GM12874 (cell line): ENCODE measurements around the gene SLC35A4.

Source experiments
- TF ChIP-seq, protein P1 (sequence below): IDR thresholded peaks from 2 replicates; pipeline ENCODE4 v1.5.1; 2011; ENCODE audit warnings: low read depth, mild to moderate bottlenecking, control low read depth, low read length, moderate library complexity; ENCODE audit not compliant: insufficient read depth

The SLC35A4 gene

DNA sequence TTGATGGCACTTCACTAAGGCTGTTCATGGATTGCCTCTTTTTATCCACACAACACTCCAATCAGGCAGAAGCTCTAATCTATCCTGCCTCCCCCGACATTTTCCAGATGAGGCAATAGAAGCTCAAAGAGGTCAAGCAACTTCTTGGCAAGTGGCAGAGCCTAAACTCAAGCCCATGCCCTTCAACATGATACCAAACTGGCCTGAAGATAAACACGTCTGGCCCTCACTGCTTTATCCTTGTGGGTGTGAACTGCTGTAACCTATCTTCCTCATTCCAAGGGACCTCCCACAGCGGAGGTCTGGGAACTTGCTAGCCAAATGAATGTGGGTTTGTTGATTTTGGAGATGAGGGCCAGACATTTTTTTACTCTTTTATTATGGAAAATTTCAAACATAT, 9.5 kb downstream of the SLC35A4 start:
- TF ChIP-seq, protein P1, sequence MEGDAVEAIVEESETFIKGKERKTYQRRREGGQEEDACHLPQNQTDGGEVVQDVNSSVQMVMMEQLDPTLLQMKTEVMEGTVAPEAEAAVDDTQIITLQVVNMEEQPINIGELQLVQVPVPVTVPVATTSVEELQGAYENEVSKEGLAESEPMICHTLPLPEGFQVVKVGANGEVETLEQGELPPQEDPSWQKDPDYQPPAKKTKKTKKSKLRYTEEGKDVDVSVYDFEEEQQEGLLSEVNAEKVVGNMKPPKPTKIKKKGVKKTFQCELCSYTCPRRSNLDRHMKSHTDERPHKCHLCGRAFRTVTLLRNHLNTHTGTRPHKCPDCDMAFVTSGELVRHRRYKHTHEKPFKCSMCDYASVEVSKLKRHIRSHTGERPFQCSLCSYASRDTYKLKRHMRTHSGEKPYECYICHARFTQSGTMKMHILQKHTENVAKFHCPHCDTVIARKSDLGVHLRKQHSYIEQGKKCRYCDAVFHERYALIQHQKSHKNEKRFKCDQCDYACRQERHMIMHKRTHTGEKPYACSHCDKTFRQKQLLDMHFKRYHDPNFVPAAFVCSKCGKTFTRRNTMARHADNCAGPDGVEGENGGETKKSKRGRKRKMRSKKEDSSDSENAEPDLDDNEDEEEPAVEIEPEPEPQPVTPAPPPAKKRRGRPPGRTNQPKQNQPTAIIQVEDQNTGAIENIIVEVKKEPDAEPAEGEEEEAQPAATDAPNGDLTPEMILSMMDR: no peak

DNA sequence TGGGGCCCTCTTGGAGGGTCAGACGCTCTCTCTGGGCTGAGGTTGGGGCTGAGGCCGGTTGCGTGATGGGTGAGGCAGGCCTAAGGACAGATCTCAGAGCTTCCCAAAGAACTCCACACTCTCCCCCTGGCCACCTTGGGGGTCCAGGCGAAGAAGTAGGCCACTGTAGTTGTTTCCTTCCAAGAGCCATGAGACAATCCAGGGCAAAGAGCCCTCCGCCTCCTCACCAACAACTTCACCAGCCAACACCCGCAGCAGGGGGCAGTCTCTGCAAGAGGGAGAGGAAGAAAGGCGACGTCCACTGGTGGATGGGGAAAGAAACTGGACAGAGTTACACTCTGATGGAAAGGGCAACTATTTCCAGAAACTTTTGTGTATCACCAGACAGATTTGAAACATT, 10.7 kb downstream of the SLC35A4 start:
- TF ChIP-seq, protein P1: no peak

DNA sequence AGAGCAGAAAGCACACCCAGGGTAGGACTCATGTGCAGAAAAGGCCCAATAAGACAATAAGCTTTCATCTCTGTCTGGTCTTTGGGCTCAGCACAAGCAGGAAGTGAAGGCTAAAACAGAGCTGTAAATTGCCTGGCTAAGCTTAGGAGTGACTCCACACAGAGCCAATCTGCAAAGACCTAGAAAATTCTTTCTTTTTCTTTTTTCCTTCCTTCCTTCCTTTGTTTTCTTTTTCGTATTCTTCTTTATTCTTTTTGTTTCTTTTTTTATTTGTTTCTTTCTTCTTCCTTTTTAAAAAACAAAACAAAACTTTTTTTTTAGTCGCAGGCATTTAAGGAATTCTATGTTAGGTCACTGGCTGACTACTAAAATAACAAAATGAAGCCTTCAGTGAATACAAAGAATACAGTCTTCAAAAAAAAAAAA, 12.2 kb downstream of the SLC35A4 start:
- TF ChIP-seq, protein P1: no peak

DNA sequence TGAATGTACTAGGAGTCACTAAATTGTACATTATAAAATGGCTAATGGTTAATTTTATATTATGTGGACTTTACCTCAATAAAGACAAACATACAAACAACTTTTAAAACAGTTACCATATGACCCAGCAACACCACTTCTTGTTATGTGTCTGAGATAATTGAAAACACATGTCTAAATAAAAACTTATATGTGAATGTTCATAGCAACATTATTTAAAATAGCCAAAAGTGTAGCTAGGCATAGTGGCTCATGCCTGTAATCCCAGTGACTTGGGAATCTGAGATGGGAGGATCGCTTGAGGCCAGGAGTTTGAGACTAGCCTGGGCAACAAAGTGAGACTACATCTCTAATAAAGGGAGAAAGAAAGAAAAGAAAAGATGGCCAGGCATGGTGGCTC, 22.9 kb downstream of the SLC35A4 start:
- TF ChIP-seq, protein P1: no peak

DNA sequence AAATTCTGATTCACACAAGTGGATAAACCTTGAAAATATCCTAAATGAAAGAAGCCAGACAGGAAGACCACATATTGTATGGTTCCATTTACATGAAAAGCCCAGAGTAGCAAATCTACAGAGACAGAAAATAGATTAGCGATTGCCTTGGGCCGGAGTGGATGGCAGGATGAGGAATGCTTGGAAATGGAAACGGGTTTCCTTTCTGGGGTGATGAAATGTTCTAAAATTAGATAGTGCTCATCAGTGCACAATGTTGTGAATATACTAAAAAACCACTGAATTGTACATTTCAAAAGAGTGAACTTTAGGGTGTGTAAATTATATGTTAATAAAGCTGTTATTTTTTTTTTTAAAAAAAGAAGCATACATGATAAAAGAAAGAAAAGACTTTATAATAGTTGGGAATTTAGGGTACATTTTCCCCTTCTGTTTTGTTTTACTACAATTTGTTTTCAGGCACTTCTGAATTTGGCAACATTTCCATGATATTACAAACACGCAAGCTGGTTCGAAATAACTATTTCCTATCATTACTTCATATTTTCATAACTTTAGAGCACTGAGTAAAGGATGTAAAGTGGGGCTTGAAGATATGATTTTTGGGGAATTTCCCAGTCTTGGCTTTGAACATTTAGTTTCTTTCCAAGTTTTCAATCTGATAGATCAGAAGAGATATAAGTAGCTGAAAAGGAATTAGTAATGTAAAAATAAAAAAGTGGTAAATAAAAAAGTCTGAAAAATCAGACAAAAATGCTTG, 23.9 kb downstream of the SLC35A4 start:
- TF ChIP-seq, protein P1: no peak

DNA sequence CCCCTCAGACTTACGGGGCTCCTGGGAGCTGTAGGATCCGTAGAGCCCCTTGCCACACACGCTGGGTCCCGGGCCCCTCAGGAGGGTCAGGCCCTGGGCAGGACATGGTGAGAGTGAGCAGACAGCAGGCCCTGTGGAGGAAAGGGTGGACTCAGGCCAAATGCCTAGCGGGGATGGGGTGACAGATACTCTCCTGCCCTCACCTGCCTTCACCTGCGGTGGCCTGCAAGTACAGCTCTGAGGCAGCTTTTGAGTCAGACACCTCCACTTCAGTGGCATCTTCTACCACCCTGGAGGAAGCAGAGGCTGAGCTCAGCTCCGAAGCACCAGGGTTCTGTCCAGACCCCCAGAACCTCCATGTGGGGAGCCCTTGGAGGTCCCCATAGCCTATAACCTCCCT, 26.2 kb downstream of the SLC35A4 start:
- TF ChIP-seq, protein P1: no peak

DNA sequence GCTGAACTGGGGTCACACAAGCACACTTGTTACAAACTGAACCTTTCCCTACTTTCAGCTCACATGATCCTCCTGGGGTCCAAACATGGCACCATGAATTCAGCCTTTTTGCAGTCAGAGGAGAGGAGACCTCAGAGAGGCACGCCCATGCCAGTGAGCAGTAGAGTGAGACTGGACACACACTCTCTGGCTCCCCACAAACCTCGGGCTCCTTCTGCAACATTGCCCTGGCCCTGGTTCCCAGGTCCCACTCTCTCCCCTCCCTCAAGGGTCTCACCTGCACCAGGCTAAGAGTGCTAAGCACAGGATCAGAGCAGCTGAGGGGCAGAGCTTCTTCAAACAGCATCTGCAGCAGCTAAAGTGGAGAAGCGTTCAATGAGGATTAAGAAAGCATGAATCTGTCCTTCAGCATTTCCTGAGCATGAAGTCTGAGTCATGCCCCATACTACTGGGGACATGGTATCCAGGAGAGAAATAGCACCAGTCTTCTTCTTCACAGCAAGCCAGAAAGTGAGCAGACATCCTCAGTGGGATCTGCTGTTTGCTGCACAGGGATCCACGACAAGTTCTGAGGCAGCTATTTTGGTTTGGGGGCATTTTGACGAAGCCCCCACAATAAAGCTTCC, 27.2 kb downstream of the SLC35A4 start:
- TF ChIP-seq, protein P1: no peak
